Astrocyte (in vitro differentiated cells and primary cell): ENCODE results near the gene PLXDC2.

Source experiments
- CTCF ChIP-seq: IDR thresholded peaks from 2 replicates; pipeline ENCODE4 v1.5.1; 2011; ENCODE audit warnings: low read depth, mild to moderate bottlenecking, inconsistent platforms, low read length, moderate library complexity; ENCODE audit not compliant: insufficient read depth
- EZH2 ChIP-seq: IDR thresholded peaks from 2 replicates; pipeline ENCODE4 v1.6.1; 2012; ENCODE audit warnings: mild to moderate bottlenecking, low read length, inconsistent platforms; ENCODE audit not compliant: insufficient read depth

GRCh38 chr10:19913987-19914386 is 97.8 kb downstream of the PLXDC2 start:
- no peak for TF ChIP-seq EZH2
- TF ChIP-seq CTCF: no peak
